Effector memory CD4-positive, alpha-beta T cell (primary cell): ENCODE results near the gene EGLN1.

Experiments used
- DNase-seq, 3 donors: peaks; one replicate each; pipeline ENCODE4 v3.0.0-alpha.2; 2020
- H3K27ac ChIP-seq: 2 replicates; pipeline ENCODE4 v1.7.0; 2013; ENCODE audit warnings: mild to moderate bottlenecking, low read length, moderate library complexity; ENCODE audit not compliant: insufficient read depth, poor library complexity, severe bottlenecking
- H3K27me3 ChIP-seq: replicated peaks from 2 replicates; pipeline ENCODE4 v1.7.0; 2013; ENCODE audit warnings: mild to moderate bottlenecking, low read length; ENCODE audit not compliant: insufficient read depth, control insufficient read depth, poor library complexity, severe bottlenecking
- H3K36me3 ChIP-seq: 2 replicates; pipeline ENCODE4 v1.7.0; 2013; ENCODE audit warnings: mild to moderate bottlenecking, low read length, moderate library complexity; ENCODE audit not compliant: control insufficient read depth, insufficient read depth
- H3K4me1 ChIP-seq: 2 replicates; pipeline ENCODE4 v1.7.0; 2013; ENCODE audit warnings: low read length, mild to moderate bottlenecking; ENCODE audit not compliant: control insufficient read depth, insufficient read depth, poor library complexity, severe bottlenecking
- H3K4me3 ChIP-seq: 2 replicates; pipeline ENCODE4 v1.7.0; 2013; ENCODE audit warnings: low read length, low read depth, mild to moderate bottlenecking; ENCODE audit not compliant: insufficient read depth, poor library complexity, severe bottlenecking
- H3K9me3 ChIP-seq: 2 replicates; pipeline ENCODE4 v1.7.0; 2013; ENCODE audit warnings: mild to moderate bottlenecking, low read length, moderate library complexity; ENCODE audit not compliant: control insufficient read depth

The EGLN1 gene

GRCh38 chr1:231369282-231369681 lies 52.8 kb downstream of the EGLN1 start:
- Histone ChIP-seq H3K27ac (no peak overlapping the region), H3K4me3 (no peak overlapping the region), H3K4me1 (no peaks in the 10 kb centered on the region), H3K27me3 (no peaks in the 10 kb centered on the region), H3K9me3 (no peaks in the 10 kb centered on the region), H3K36me3 (peaks cover 13% of the 10 kb centered on the region)
- DNase-seq: no peak

- no peaks in the 10 kb centered on the region for H3K4me1 ChIP-seq
- H3K27ac ChIP-seq: no peak overlapping the region
- DNase-seq: no peak
- H3K36me3 ChIP-seq: peaks cover 13% of the 10 kb centered on the region
- no peaks in the 10 kb centered on the region for H3K9me3 ChIP-seq
- H3K27me3 ChIP-seq: no peaks in the 10 kb centered on the region
- no peak overlapping the region for H3K4me3 ChIP-seq
Measured at GRCh38 chr1:231364192-231364591, 57.9 kb downstream of the EGLN1 start.

- Histone ChIP-seq H3K27ac (no peak overlapping the region), H3K27me3 (no peaks in the 10 kb centered on the region), H3K9me3 (no peaks in the 10 kb centered on the region), H3K4me1 (no peaks in the 10 kb centered on the region), H3K4me3 (no peak overlapping the region), H3K36me3 (peaks cover 10% of the 10 kb centered on the region)
- no peak for DNase-seq
Measured at GRCh38 chr1:231363624-231364023, 58.5 kb downstream of the EGLN1 start.

GRCh38 chr1:231362325-231362724 lies 59.8 kb downstream of the EGLN1 start:
- Histone ChIP-seq H3K9me3 (no peaks in the 10 kb centered on the region), H3K4me3 (no peak overlapping the region), H3K36me3 (peaks cover 7% of the 10 kb centered on the region), H3K27ac (no peak overlapping the region), H3K4me1 (no peaks in the 10 kb centered on the region), H3K27me3 (no peaks in the 10 kb centered on the region)
- no peak for DNase-seq

GRCh38 chr1:231359113-231359512 lies 63.0 kb downstream of the EGLN1 start:
- no peaks in the 10 kb centered on the region for H3K4me1 ChIP-seq
- no peaks in the 10 kb centered on the region for H3K27me3 ChIP-seq
- H3K4me3 ChIP-seq: no peak overlapping the region
- DNase-seq: no peak
- no peak overlapping the region for H3K27ac ChIP-seq
- H3K36me3 ChIP-seq: no peaks in the 10 kb centered on the region
- no peaks in the 10 kb centered on the region for H3K9me3 ChIP-seq

- Histone ChIP-seq H3K27me3 (no peaks in the 10 kb centered on the region), H3K4me1 (no peaks in the 10 kb centered on the region), H3K36me3 (no peaks in the 10 kb centered on the region), H3K27ac (no peak overlapping the region), H3K9me3 (no peaks in the 10 kb centered on the region), H3K4me3 (no peak overlapping the region)
- DNase-seq: no peak
Measured at GRCh38 chr1:231357831-231358354, 64.2 kb downstream of the EGLN1 start.

GRCh38 chr1:231357187-231357772 lies 64.8 kb downstream of the EGLN1 start:
- Histone ChIP-seq H3K9me3 (no peaks in the 10 kb centered on the region), H3K4me1 (no peaks in the 10 kb centered on the region), H3K27ac (no peak overlapping the region), H3K27me3 (no peaks in the 10 kb centered on the region), H3K36me3 (no peaks in the 10 kb centered on the region), H3K4me3 (no peak overlapping the region)
- DNase-seq: no peak

- Histone ChIP-seq H3K27ac (no peak overlapping the region), H3K4me3 (no peak overlapping the region), H3K36me3 (peaks cover 14% of the 10 kb centered on the region), H3K9me3 (no peaks in the 10 kb centered on the region), H3K4me1 (no peaks in the 10 kb centered on the region), H3K27me3 (no peaks in the 10 kb centered on the region)
- no peak for DNase-seq
Measured at GRCh38 chr1:231355171-231355570, 66.9 kb downstream of the EGLN1 start.

- H3K4me3 ChIP-seq: no peak overlapping the region
Measured at GRCh38 chr1:231354330-231355020, 67.6 kb downstream of the EGLN1 start.

GRCh38 chr1:231353086-231353485 lies 69.0 kb downstream of the EGLN1 start:
- Histone ChIP-seq H3K9me3 (no peaks in the 10 kb centered on the region), H3K27me3 (no peaks in the 10 kb centered on the region), H3K4me3 (no peak overlapping the region), H3K36me3 (peaks cover 34% of the 10 kb centered on the region), H3K27ac (no peak overlapping the region), H3K4me1 (no peaks in the 10 kb centered on the region)
- no peak for DNase-seq

More at GRCh38 chr1:231354330-231355020, 67.6 kb downstream of the EGLN1 start:
- H3K36me3 ChIP-seq: peaks cover 21% of the 10 kb centered on the region
- no peak overlapping the region for H3K27ac ChIP-seq
- no peaks in the 10 kb centered on the region for H3K4me1 ChIP-seq
- no peaks in the 10 kb centered on the region for H3K9me3 ChIP-seq
- no peak for DNase-seq
- no peaks in the 10 kb centered on the region for H3K27me3 ChIP-seq
